GM18526 (cell line): ENCODE data around the gene CADM2.

Experiments
- POLR2A ChIP-seq: IDR thresholded peaks from 3 replicates; pipeline ENCODE4 v1.6.1; 2011; ENCODE audit not compliant: insufficient read length; ENCODE audit errors: extremely low read depth

CADM2 gene

DNA sequence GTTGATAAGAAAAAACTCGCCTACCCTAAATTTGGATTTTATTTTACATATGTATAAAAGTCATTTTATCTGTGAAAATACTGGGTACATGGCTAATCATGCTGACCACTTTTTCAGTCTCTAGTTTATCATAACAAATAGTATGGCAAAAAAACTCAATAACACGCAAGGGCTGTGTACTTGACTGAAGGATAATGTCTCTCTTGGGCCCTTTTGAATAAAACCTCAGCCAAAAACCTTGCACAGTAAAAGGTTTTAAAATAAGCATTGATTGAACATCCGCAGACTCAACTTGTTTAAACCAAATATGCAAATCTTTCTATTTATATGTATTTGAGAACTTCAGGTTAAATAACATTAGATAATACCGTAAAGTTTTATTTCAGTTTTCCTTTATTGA is 285.3 kb downstream of the CADM2 start:
- no peak for TF ChIP-seq POLR2A

GRCh38 chr3:85244519-85244918 is 285.7 kb downstream of the CADM2 start:
- TF ChIP-seq POLR2A = no peak

- TF ChIP-seq POLR2A = no peak
Observed at GRCh38 chr3:85251766-85252165, 293.0 kb downstream of the CADM2 start.

- no peak for TF ChIP-seq POLR2A
Observed at GRCh38 chr3:85252686-85253085, 293.9 kb downstream of the CADM2 start.

DNA sequence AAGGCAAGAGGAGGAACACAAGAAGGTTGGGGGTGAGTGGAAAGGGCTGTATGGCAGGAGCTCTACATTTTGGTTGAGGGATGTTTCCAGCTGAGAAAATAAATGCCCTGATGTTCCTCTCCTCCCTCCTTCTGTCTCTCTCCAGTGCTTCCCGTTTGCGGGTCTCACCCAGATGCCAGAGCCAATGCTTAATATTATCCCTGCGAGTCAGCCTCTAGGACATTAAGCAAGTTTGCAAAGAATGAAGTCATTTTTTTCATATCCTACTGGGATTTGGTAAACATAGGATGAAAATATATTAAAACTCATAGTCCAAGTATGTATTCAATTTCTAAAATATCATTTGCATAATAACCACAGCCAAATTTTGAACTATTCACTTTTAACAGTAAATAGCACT is 295.9 kb downstream of the CADM2 start:
- TF ChIP-seq POLR2A = no peak

DNA sequence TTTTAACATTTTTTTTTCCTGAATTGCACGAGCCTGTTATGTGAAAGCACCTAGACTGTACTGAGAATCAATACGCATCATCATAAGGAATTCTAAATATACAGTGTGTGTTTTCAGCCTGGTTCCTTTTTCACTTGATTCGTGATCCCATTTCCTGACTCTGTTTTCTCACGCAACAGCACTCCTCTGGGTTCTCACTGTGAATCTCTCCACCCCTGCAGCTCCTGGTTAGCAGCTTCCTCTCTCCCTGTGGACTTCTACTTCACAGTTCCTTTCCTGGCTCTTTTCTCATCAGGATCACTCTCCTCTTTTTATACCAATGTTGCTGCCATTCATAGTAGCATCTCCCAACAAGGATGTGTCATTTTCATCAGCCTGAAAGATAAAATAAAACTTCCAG is 297.2 kb downstream of the CADM2 start:
- TF ChIP-seq POLR2A = no peak

GRCh38 chr3:85258326-85258725 is 299.5 kb downstream of the CADM2 start:
- no peak for TF ChIP-seq POLR2A

DNA sequence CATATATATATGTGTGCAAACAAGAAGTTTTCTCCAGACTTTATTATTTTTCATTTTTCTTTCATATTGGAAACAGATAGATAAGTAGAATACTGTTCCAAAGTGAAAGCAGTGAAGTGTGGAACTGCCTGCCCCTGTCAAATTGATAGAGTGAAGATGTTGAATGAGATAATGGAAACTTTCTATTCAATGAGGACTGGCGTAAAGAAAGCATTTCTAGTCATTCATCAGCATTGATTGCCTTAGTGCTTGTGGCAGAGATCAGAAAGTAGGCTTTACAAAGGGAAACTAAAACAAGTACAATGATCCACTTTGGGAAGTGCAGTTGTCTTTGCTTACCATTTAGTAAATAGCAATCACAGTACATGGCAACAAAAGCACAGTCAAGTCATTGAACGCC is 300.0 kb downstream of the CADM2 start:
- no peak for TF ChIP-seq POLR2A

DNA sequence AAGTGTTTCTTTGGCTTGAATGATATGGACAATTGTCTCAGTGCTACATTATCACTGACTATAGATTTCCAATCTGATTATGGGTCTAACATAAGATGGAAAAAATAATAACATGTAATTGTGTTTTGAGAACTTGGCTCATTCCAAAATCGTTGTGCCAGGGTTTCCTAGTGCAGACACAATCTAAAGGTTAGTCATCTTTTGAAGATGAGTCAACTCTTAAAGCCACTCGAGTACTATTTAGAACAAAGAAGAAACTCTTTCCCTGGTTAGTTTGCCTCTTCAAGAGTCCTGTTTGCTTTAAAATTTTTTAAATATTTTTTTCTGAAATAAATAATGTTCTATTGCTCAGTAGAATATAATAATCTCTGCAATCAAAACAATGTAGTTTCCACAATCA is 301.0 kb downstream of the CADM2 start:
- TF ChIP-seq POLR2A = no peak

DNA sequence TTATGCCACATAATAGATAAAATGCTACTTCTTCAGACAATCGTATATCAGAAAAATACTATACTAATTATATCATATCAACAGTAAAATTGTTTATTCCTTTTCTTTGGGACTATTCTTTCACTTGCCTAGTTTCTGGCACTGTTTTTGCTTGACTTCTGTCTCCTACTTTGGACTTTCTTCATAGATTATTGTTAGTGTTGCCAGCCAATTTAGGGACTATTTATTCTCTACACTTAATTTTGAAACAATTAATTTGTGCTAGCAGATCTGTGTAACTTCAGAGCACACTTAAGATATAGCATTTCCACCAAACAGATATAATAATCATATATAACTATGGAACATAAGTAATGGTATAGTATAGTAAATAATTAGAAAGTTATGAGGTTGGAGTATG is 305.6 kb downstream of the CADM2 start:
- TF ChIP-seq POLR2A = no peak

- TF ChIP-seq POLR2A = no peak
Observed at GRCh38 chr3:85270488-85270887, 311.7 kb downstream of the CADM2 start.

DNA sequence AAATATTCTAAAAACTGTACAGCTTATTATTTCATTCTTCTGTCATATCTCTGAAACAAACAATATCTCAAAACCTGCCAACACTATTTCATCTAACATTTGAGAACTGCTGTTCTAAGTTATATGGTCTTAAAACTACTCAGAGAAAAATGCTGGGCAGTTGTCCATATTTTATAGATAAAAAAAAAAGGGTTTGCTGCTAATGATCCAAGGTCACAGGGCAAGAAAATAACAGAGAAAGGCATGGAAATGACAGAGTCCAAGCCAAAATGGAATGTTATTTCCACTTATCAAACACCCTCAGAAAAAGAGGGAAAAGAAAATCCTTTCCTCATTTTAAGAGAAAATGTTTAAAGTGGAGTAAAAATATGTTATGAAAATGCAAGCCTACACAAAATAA is 313.1 kb downstream of the CADM2 start:
- no peak for TF ChIP-seq POLR2A

DNA sequence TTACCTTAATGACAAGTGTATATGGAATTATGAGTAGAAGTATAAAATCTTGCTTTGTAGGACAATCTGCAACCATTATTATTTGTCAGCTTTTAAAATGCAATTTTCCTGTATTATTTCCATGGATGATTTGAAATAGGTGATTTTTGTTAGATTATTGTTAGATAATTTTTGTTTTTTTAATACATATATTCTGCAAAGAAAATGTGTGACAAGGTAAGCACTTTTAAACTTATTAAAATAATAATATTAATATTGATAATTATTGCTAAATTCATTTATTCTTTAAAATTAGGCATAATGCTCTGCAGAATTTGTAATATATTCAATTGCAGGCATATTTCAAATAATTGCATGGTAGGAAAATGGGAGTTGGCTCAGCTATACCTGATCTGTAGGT is 329.5 kb downstream of the CADM2 start:
- TF ChIP-seq POLR2A = no peak

GRCh38 chr3:85297291-85297690 is 338.5 kb downstream of the CADM2 start:
- no peak for TF ChIP-seq POLR2A

- no peak for TF ChIP-seq POLR2A
Observed at GRCh38 chr3:85298032-85298431, 339.2 kb downstream of the CADM2 start.

DNA sequence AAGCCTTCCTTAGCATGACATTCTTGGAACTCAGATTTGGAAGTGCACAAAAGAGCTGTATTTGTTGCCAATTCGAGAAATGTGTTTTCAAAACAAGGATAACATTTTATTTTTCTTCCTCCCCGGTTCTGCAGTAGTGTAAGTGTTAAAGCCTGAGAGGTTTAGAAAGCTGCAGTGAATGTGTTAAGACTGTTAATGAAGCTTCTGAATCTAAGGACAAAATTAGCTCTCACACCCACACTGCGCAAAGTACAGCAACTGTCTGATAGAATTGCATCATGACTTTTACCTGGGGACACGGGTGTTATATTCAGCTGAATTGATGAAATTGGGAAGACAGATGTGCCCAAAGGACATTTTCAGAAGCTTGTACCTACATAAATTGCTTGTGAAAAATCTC is 344.4 kb downstream of the CADM2 start:
- TF ChIP-seq POLR2A = no peak

DNA sequence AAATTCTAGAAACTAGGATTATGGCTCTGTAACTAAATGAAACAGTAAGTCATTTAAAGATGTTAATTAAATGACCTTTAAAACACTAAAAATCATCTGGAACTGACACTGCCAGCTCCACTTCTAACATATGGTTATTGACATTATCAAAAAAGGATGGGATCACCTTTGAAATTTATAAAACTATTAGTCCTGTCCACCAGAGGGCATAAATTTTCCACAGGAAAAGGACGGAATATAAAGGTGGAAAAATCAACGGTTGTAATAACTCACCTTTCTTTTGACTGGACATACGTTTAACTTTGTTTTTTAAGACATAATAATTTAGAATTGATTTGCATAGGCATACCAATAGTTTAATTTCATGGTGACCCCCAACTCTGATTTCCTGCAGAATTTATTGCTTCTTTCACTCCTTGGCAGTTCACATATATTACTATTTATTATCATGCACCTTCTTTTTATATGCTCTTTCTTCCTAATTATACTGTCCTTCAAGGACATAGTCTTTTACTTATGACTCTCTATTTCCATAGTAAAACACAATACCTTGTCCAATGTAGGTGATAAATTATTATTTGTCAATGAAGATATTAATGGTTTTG is 345.7 kb downstream of the CADM2 start:
- no peak for TF ChIP-seq POLR2A

GRCh38 chr3:85312331-85312730 is 353.5 kb downstream of the CADM2 start:
- TF ChIP-seq POLR2A = no peak

GRCh38 chr3:85313380-85313779 is 354.6 kb downstream of the CADM2 start:
- no peak for TF ChIP-seq POLR2A

DNA sequence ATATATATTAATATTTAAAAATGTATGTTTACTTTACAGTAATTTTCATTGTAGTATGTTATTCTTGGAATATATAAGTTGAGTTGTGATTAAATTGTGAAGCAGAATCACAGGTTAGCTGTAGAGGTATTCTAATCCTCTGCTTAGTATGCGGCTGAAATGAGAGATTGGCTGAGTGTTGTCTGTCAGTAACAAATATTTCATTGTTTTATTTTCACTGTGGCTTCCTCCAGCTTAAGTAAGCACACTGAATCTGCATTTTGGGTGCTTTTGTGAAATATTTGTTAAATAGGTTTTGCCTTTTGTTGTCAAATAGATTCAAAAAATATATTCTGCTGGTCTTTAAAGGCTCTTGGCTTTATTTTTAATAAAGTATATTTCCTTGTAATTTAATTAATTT is 357.5 kb downstream of the CADM2 start:
- no peak for TF ChIP-seq POLR2A
